Thyroid gland (tissue), 4 donors: ENCODE results near the gene LASP1NB.

ENCODE experiments used
- DNase-seq, 2 donors: peaks; one replicate each; pipeline ENCODE4 v3.0.0-alpha.2; 2019
- H3K27ac ChIP-seq, 3 donors: fragments of 200-600 bp; sonication (generic); 1 replicate in 2 of 3; 2 replicates in 1 of 3; pipeline ENCODE4 v1.5.1; 2016 to 2019; ENCODE audit warnings: mild to moderate bottlenecking in 1 of 3, moderate library complexity in 1 of 3
- H3K27me3 ChIP-seq: fragments of 200-600 bp; sonication (generic); one replicate; pipeline ENCODE4 v1.5.1; 2019
- H3K36me3 ChIP-seq, 2 donors: fragments of 200-600 bp; sonication (generic); one replicate each; pipeline ENCODE4 v1.5.1; 2016 to 2019
- H3K4me1 ChIP-seq, 2 donors: fragments of 200-600 bp; sonication (generic); one replicate each; pipeline ENCODE4 v1.5.1; 2017 to 2019
- H3K4me3 ChIP-seq, 3 donors: fragments of 200-600 bp; sonication (generic); replicated peaks in 1 of 3; 1 replicate in 2 of 3; 2 replicates in 1 of 3; pipeline ENCODE4 v1.5.1; 2016; ENCODE audit warnings: mild to moderate bottlenecking in 1 of 3
- H3K9me3 ChIP-seq: fragments of 200-600 bp; sonication (generic); one replicate; pipeline ENCODE4 v1.5.1; 2017
- POLR2A ChIP-seq, 2 donors: fragments of 450-650 bp; IDR thresholded peaks; one replicate each; pipeline ENCODE4 v1.6.1; 2017; ENCODE audit warnings: antibody characterized with exemption in 2 of 2, mild to moderate bottlenecking in 2 of 2, moderate library complexity in 1 of 2
- WGBS, 2 donors: methylation state at CpG; one replicate each; pipeline ENCODE4 v1.1.5; 2017; 5-methylcytosine and 5-hydroxymethylcytosine counted together
- intact Hi-C: fragments of 100-400 bp; cut with DNase I; formaldehyde crosslinking; loops from one replicate; pipeline ENCODE4 v1.15.1; 2023
- TF ChIP-seq, protein P1 (sequence below), 6 experiments: fragments of 200-600 bp in 3 of 6; fragments of 450-650 bp in 3 of 6; sonication (generic) in 3 of 6; IDR thresholded peaks; one replicate each; pipeline ENCODE4 v1.5.1; 2016 to 2019; ENCODE audit warnings: antibody characterized with exemption in 6 of 6, mild to moderate bottlenecking in 2 of 6, inconsistent platforms in 1 of 6, moderate library complexity in 1 of 6

Gene LASP1NB

DNA sequence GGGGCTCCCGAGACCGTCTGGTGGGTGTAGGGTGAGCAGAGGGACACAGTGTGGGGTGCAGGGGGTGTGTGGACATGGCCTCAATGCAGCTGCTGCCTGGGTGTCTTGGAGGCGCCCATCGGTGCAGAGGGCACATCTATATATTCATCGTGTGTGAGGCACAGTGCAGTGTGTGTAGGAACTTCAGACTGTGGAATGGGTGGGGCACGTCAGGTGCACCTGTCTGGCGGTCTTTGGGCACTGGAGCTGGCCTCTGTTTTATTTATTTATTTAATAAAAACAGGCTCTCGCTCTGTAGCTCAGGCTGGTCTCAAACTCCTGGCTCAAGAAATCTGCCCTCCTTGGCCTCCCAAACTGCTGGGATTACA lies 38.8 kb upstream of the LASP1NB start:
- H3K36me3 ChIP-seq = peaks cover 11% of the 10 kb centered on the region in 2 donors
- TF ChIP-seq, protein P1, sequence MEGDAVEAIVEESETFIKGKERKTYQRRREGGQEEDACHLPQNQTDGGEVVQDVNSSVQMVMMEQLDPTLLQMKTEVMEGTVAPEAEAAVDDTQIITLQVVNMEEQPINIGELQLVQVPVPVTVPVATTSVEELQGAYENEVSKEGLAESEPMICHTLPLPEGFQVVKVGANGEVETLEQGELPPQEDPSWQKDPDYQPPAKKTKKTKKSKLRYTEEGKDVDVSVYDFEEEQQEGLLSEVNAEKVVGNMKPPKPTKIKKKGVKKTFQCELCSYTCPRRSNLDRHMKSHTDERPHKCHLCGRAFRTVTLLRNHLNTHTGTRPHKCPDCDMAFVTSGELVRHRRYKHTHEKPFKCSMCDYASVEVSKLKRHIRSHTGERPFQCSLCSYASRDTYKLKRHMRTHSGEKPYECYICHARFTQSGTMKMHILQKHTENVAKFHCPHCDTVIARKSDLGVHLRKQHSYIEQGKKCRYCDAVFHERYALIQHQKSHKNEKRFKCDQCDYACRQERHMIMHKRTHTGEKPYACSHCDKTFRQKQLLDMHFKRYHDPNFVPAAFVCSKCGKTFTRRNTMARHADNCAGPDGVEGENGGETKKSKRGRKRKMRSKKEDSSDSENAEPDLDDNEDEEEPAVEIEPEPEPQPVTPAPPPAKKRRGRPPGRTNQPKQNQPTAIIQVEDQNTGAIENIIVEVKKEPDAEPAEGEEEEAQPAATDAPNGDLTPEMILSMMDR (IDR thresholded peaks at IDR 0.05) = no peak
- no peak for TF ChIP-seq POLR2A (IDR thresholded peaks at IDR 0.05)
- no peaks in the 10 kb centered on the region for H3K27me3 ChIP-seq
- H3K9me3 ChIP-seq = no peaks in the 10 kb centered on the region
- H3K27ac ChIP-seq = no peak overlapping the region
- H3K4me3 ChIP-seq = no peak overlapping the region
- H3K4me1 ChIP-seq = peaks cover 19 to 51% of the 10 kb centered on the region in 2 donors
- intact Hi-C loops = no loop called here
- DNase-seq = no peak
- 86% methylated on average over 8 of the region's 8 CpGs for WGBS, 2 donors

DNA sequence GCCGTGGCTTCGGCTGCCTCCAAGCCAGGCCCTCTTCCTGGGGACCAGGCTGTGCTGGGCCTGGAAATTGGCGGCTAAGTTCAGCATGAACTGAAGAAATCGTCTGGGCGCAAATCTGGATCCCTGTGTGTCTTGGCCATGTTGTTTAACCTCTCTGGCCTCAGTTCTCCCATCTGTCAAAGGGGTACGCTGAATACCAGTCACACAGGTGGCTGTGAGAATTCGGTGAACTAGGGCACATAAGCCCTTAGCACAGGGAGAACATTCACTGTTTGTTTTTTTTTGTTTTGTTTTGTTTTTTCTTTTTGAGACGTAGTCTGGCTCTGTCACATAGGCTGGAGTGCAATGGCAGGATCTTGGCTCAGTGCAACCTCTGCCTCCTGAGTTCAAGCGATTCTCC lies 36.6 kb upstream of the LASP1NB start:
- Histone ChIP-seq H3K4me1 (peaks cover 7 to 42% of the 10 kb centered on the region in 2 donors), H3K4me3 (no peak overlapping the region), H3K27ac (no peak overlapping the region), H3K27me3 (no peaks in the 10 kb centered on the region), H3K9me3 (no peaks in the 10 kb centered on the region), H3K36me3 (peaks cover 24 to 25% of the 10 kb centered on the region in 2 donors)
- DNase-seq = no peak
- intact Hi-C loops = no loop called here
- WGBS, 2 donors = 89 to 91% methylated on average over 9 of the region's 9 CpGs
- no peak for TF ChIP-seq POLR2A (IDR thresholded peaks at IDR 0.05)
- TF ChIP-seq, protein P1 (IDR thresholded peaks at IDR 0.05) = no peak

DNA sequence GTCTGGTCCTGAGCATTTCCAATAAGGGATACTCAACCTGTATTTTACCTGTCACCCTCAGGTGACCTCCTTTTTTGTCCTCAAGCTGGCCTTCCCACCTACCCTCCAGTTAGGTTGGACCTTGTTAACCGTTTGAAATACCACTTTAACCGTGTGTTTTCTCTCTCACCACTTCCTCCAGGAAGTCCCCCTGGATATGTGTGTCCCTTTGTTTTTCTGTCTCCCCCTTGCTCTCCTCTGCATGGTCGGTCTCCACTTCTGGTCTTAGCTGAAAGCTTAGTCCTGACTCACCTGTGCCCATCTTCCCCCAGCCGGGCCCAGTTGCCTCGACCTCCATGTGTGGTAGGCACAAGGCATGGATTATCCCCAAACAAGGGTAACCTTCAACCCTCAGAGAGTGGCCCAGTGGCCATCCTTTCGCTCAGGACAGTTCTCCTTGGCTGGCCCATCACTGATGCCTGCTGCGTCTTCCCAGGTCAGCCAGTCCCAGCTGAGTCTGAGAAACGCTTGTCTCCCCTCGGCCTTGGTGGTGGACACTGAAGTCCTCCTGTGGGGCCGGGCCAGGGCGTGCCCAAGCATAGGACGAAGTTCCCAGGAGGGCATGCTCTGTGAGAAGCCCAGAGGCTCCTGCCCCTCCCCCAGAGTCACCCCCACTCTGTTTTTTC lies 35.5 kb upstream of the LASP1NB start:
- no peak for DNase-seq
- no peak for TF ChIP-seq POLR2A (IDR thresholded peaks at IDR 0.05)
- TF ChIP-seq, protein P1 (IDR thresholded peaks at IDR 0.05) = no peak
- 86 to 87% methylated on average over 10 to 12 of the region's 12 CpGs for WGBS, 2 donors
- Histone ChIP-seq H3K36me3 (peaks cover 24 to 25% of the 10 kb centered on the region in 2 donors), H3K4me3 (no peak overlapping the region), H3K4me1 (peaks cover 7 to 37% of the 10 kb centered on the region in 2 donors), H3K27me3 (no peaks in the 10 kb centered on the region), H3K9me3 (no peaks in the 10 kb centered on the region), H3K27ac (no peak overlapping the region)
- intact Hi-C loops = no loop called here

DNA sequence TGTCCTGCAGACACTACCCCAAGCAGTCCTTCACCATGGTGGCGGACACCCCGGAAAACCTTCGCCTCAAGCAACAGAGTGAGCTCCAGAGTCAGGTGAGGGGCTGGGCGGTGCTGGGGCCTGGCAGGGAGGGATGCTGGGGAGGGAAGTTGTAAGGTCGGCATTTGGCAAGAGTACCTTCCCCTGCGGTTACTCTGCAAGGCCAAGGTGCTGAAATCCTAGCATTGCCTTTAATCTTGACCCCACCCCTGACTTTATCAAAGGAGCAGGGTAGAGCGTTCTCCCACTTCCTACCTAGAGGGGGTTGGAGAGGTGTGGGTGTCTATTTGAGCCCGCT lies 35.0 kb upstream of the LASP1NB start:
- TF ChIP-seq, protein P1 (IDR thresholded peaks at IDR 0.05) = no peak
- no peak for TF ChIP-seq POLR2A (IDR thresholded peaks at IDR 0.05)
- Histone ChIP-seq H3K36me3 (peaks cover 24 to 25% of the 10 kb centered on the region in 2 donors), H3K4me3 (no peak overlapping the region), H3K27ac (no peak overlapping the region), H3K4me1 (peaks cover 5 to 32% of the 10 kb centered on the region in 2 donors), H3K9me3 (no peaks in the 10 kb centered on the region), H3K27me3 (no peaks in the 10 kb centered on the region)
- intact Hi-C loops = no loop called here
- 78 to 90% methylated on average over 4 to 8 of the region's 8 CpGs for WGBS, 2 donors
- DNase-seq = no peak

DNA sequence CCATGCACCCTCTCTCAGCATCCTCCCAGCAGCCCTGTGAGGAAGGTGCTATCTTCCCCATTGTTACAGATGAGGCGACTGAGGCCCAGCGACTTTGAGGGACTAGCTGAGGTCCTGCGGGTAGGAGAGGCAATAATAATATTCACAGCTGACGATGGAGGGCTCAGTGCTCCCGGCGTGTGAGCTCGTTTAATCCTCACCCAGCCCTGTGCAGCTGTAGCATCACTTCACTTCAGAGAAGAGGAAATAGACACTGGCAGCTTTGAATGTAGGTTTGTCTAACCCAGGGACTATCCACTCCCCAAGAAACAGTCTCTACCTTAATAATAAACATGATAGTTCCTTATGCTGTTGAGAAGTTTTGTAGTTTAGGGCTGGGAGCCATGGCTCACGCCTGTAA lies 34.0 kb upstream of the LASP1NB start:
- Histone ChIP-seq H3K4me1 (peaks cover 6 to 29% of the 10 kb centered on the region in 2 donors), H3K36me3 (peaks cover 24 to 25% of the 10 kb centered on the region in 2 donors)
- intact Hi-C loops = no loop called here

More for the DNA sequence above, 34.0 kb upstream of the LASP1NB start:
- no peak for DNase-seq
- H3K27ac ChIP-seq = no peak overlapping the region
- WGBS, 2 donors = 79 to 83% methylated on average over 5 to 8 of the region's 8 CpGs
- no peaks in the 10 kb centered on the region for H3K27me3 ChIP-seq
- no peak overlapping the region for H3K4me3 ChIP-seq
- no peak for TF ChIP-seq POLR2A (IDR thresholded peaks at IDR 0.05)
- TF ChIP-seq, protein P1 (IDR thresholded peaks at IDR 0.05) = no peak
- no peaks in the 10 kb centered on the region for H3K9me3 ChIP-seq
